Lower leg skin (tissue), 3 donors: Measurements from ENCODE around the gene CDH13.

Experiments
- CTCF ChIP-seq, 3 donors: fragments of 450-650 bp; IDR thresholded peaks; one replicate each; pipeline ENCODE4 v1.5.1; 2016; ENCODE audit warnings: antibody characterized with exemption in 3 of 3, mild to moderate bottlenecking in 3 of 3, moderate library complexity in 2 of 3
- POLR2A ChIP-seq, 2 donors: fragments of 450-650 bp; IDR thresholded peaks; one replicate each; pipeline ENCODE4 v1.6.1; 2016 to 2017; ENCODE audit warnings: antibody characterized with exemption in 2 of 2, mild to moderate bottlenecking in 1 of 2, moderate library complexity in 1 of 2

GRCh38 chr16:83728492-83728891 lies 1101.7 kb downstream of the CDH13 start:
- TF ChIP-seq CTCF (IDR thresholded peaks at IDR 0.05) (no peak), POLR2A (IDR thresholded peaks at IDR 0.05) (no peak)
